Right lobe of liver (tissue), 6 donors: ENCODE measurements around the gene SCUBE1. TPM values are rescaled to one million over a fixed set of nuclear protein-coding genes. Genes with fewer than 3 reads are reported as not detected.

ENCODE experiments used
- ATAC-seq, 4 donors: fragments of 200-7000 bp; cut with Tn5 transposase; one replicate each; pipeline ENCODE4 v1.9.1; 2020; ENCODE audit warnings: mild to moderate bottlenecking in 4 of 4, moderate library complexity in 4 of 4
- DNase-seq, 3 donors: peaks; one replicate each; pipeline ENCODE4 v3.0.0-alpha.2; 2020
- H3K27ac ChIP-seq, 3 donors: fragments of 200-600 bp; one replicate each; pipeline ENCODE4 v1.8.0; 2022
- H3K27me3 ChIP-seq, 2 donors: fragments of 200-600 bp; one replicate each; pipeline ENCODE4 v1.8.0; 2022
- H3K36me3 ChIP-seq, 4 donors: fragments of 200-600 bp; sonication (generic) in 1 of 4; one replicate each; pipeline versions ENCODE4 v1.5.1 to v1.8.0; 2017 to 2022; ENCODE audit warnings: control low read depth in 1 of 4
- H3K4me1 ChIP-seq, 4 donors: fragments of 200-600 bp; sonication (generic) in 1 of 4; one replicate each; pipeline versions ENCODE4 v1.5.1 to v1.8.0; 2017 to 2022; ENCODE audit warnings: control low read depth in 1 of 4
- H3K4me3 ChIP-seq, 3 donors: fragments of 200-600 bp; one replicate each; pipeline ENCODE4 v1.8.0; 2022
- H3K9me3 ChIP-seq, 4 donors: fragments of 200-600 bp; sonication (generic) in 1 of 4; one replicate each; pipeline versions ENCODE4 v1.5.1 to v1.8.0; 2017 to 2022; ENCODE audit warnings: control low read depth in 1 of 4
- CTCF ChIP-seq, 4 donors: fragments of 200-600 bp in 3 of 4; fragments of 450-650 bp in 1 of 4; IDR thresholded peaks; one replicate each; pipeline versions ENCODE4 v1.5.1 to v1.8.0; 2016 to 2022; ENCODE audit warnings: antibody characterized with exemption in 4 of 4, mild to moderate bottlenecking in 2 of 4
- POLR2A ChIP-seq: fragments of 450-650 bp; IDR thresholded peaks from one replicate; pipeline ENCODE4 v1.6.1; 2017; ENCODE audit warnings: antibody characterized with exemption, mild to moderate bottlenecking
- WGBS: methylation state at CpG from one replicate; pipeline ENCODE4 v1.1.6; 2018; ENCODE audit warnings: low coverage, low lambda C conversion rate; ENCODE audit not compliant: insufficient coverage; ENCODE audit errors: missing lambda C conversion rate; 5-methylcytosine and 5-hydroxymethylcytosine counted together
- intact Hi-C, 2 donors: fragments of 100-400 bp; cut with DNase I; formaldehyde crosslinking; loops; one replicate each; pipeline versions ENCODE4 v1.11.2 to v1.14.1; 2022
- total RNA-seq, 6 experiments: library from RNA; depleted of rRNA in 2 of 6; stranded (reverse); fragments of >200 nt in 2 of 6; fragmentation: NEBNext Ultra II Directional in 3 of 6; extraction: Animal tissue kit (Norgen Biotek cat#: 25700) in 3 of 6; gene quantifications; one replicate each; pipeline versions ENCODE4 v1.1.0 to v1.2.4, GENCODE V29; 2016 to 2023
- donor health status: DM: no; HTN: yes; CAD: no.
- donor health status: DM: no; HTN: no; CAD: no.
- donor health status: DM: no; HTN: no; CAD: no.
- donor health status: DM: no; HTN: yes; CAD: no.
- donor health status: DM: no; HTN: yes; CAD: no.

Gene SCUBE1
- total RNA-seq, 6 experiments from 2014 or later = 0.73 to 11.7 (median 2.7) TPM

DNA sequence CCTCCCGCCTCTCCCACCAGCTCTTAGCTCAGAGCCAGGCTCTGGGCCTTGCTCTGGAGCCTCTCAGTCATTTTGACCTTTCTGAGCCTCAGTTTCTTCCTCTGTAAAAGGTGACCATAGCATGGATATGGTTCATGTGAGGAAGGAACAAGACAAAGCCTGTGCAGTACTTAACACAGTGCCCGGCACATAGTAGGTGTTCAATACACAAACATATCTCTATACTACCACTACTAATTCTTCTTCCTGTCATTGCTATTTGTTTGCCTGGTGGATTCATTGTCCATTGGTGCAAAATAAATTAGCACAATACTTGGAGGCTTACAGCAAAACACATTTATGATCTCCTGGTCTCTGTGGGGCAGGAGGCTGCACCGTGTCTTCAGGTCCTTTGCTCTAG is 47.0 kb upstream of the SCUBE1 start:
- TF ChIP-seq CTCF (IDR thresholded peaks at IDR 0.05) = no peak
- no peak for TF ChIP-seq POLR2A

DNA sequence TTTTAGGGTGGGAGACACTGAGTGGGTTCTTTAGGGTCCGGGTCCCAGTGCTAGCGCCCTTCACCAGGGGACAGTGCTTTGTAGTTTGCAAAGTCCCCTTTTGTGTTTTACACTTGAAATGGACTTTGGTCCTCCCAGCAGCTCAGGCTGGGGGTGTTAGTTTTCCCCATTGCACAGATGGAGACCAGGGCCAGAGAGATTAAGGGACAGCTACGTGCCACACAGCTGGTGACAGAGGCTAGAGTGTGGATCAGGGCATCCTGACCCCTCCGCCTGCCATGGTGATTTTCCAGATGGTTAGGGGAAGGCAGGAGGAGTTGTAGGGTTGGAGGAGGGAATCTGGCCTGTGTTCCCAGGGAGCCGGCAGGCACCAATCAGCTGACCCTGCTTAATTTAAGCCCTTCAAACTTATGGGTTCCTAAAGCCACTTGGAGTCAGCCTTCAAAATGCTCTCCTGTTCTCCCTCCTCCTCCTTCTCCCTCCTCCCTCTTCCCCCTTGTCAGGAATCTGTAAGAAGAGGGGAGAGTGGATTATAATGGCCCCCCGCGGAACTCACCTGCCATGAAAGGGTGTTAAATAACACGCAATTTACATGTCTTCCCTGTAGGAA is 46.2 kb upstream of the SCUBE1 start:
- Histone ChIP-seq H3K4me1 (peaks cover 0 to 41% (median 19%) of the 10 kb centered on the region in 4 donors), H3K27me3 (no peaks in the 10 kb centered on the region), H3K4me3 (no peak overlapping the region), H3K9me3 (no peaks in the 10 kb centered on the region), H3K36me3 (no peaks in the 10 kb centered on the region), H3K27ac (peak overlapping the region; percentile 22 to 79 (median 40))
- ATAC-seq (peak; percentile 4 to 51 (median 44)), DNase-seq (peak in 1 of 3 donors; percentile 61)
- intact Hi-C loops = loop anchor here (5.0 kb wide), 4 partner anchors 88 to 438 kb away; no protein-coding TSS in a partner anchor
- WGBS = 61% methylated on average over 6 of the region's 8 CpGs
- TF ChIP-seq POLR2A (peak; percentile 26), CTCF (IDR thresholded peaks at IDR 0.05) (no peak)

More for the DNA sequence above, 47.0 kb upstream of the SCUBE1 start:
- intact Hi-C loops = no loop called here
- H3K9me3 ChIP-seq = no peaks in the 10 kb centered on the region
- H3K27ac ChIP-seq = peak overlapping the region; percentile 12 to 92 (median 79)
- DNase-seq = no peak
- H3K27me3 ChIP-seq = no peaks in the 10 kb centered on the region
- H3K4me3 ChIP-seq = no peak overlapping the region
- WGBS = 76% methylated on average over 2 of the region's 3 CpGs
- ATAC-seq = no peak
- H3K36me3 ChIP-seq = no peaks in the 10 kb centered on the region
- peaks cover 0 to 41% (median 19%) of the 10 kb centered on the region in 4 donors for H3K4me1 ChIP-seq

- intact Hi-C loops = loop anchor here (5.0 kb wide), 4 partner anchors 89 to 439 kb away; no protein-coding TSS in a partner anchor
- Histone ChIP-seq H3K9me3 (no peaks in the 10 kb centered on the region), H3K27ac (peak overlapping the region in 2 of 3 donors; percentile 22 to 40), H3K36me3 (no peaks in the 10 kb centered on the region), H3K4me1 (peaks cover 0 to 41% (median 19%) of the 10 kb centered on the region in 4 donors), H3K4me3 (no peak overlapping the region), H3K27me3 (no peaks in the 10 kb centered on the region)
- 4% methylated on average over 14 of the region's 17 CpGs for WGBS
- ATAC-seq = peak; percentile 65 to 79 (median 72)
- peak; percentile 95 to 100 (median 98) for TF ChIP-seq CTCF (IDR thresholded peaks at IDR 0.05)
- TF ChIP-seq POLR2A = no peak
- peak; percentile 80 to 85 (median 81) for DNase-seq
Observed at GRCh38 chr22:43388420-43388851, 45.3 kb upstream of the SCUBE1 start.

GRCh38 chr22:43387815-43388214 is 44.6 kb upstream of the SCUBE1 start:
- peaks cover 0 to 41% (median 19%) of the 10 kb centered on the region in 4 donors for H3K4me1 ChIP-seq
- intact Hi-C loops = loop anchor here (5.0 kb wide), 4 partner anchors 89 to 439 kb away; no protein-coding TSS in a partner anchor
- no peaks in the 10 kb centered on the region for H3K9me3 ChIP-seq
- WGBS = 68% methylated on average over 5 of the region's 7 CpGs
- no peak overlapping the region for H3K4me3 ChIP-seq
- DNase-seq (no peak), ATAC-seq (no peak)
- H3K27me3 ChIP-seq = no peaks in the 10 kb centered on the region
- no peak overlapping the region for H3K27ac ChIP-seq
- no peaks in the 10 kb centered on the region for H3K36me3 ChIP-seq
- no peak for TF ChIP-seq POLR2A
- TF ChIP-seq CTCF (IDR thresholded peaks at IDR 0.05) = no peak
